Measurements from ENCODE around the gene SENP1. TPM values are rescaled to one million over a fixed set of nuclear protein-coding genes. Genes with fewer than 3 reads are reported as not detected.

SENP1 gene
- total RNA-seq, 1 donor = 23.9 TPM

GRCh38 chr12:48008349-48008748 lies 97.5 kb downstream of the SENP1 start:
- H3K27me3 ChIP-seq (ENCODE audit: insufficient read depth, low read length) = peaks cover 77% of the 10 kb centered on the region
- H3K79me2 ChIP-seq (ENCODE audit: insufficient read depth, low read length) = no peaks in the 10 kb centered on the region
- no peak for TF ChIP-seq CTCF (IDR thresholded peaks at IDR 0.05; ENCODE audit: extremely low read depth, low read depth, low read length)
- no peak overlapping the region for H3K4me3 ChIP-seq (ENCODE audit: insufficient read depth, low read length)
- H3K4me1 ChIP-seq (ENCODE audit: insufficient read depth, low read length) = no peaks in the 10 kb centered on the region
- no peak for DNase-seq (ENCODE audit: insufficient read length, low spot score, missing footprints)
- H4K20me1 ChIP-seq (ENCODE audit: insufficient read depth, low read length) = no peaks in the 10 kb centered on the region
- no peaks in the 10 kb centered on the region for H3K36me3 ChIP-seq (ENCODE audit: insufficient read depth, low read length)
- no peak overlapping the region for H3K27ac ChIP-seq (ENCODE audit: low read depth, low read length)
- no peak overlapping the region for H3K4me2 ChIP-seq (ENCODE audit: insufficient read depth, low read length)
- H3K9me3 ChIP-seq (ENCODE audit: low read depth, low read length) = no peaks in the 10 kb centered on the region
- H2AFZ ChIP-seq (ENCODE audit: low read length) = no peak overlapping the region

GRCh38 chr12:48007206-48007605 lies 98.7 kb downstream of the SENP1 start:
- Histone ChIP-seq H3K4me1 (ENCODE audit: insufficient read depth, low read length) (peaks cover 5% of the 10 kb centered on the region), H3K4me2 (ENCODE audit: insufficient read depth, low read length) (no peak overlapping the region), H2AFZ (ENCODE audit: low read length) (no peak overlapping the region), H3K36me3 (ENCODE audit: insufficient read depth, low read length) (no peaks in the 10 kb centered on the region), H4K20me1 (ENCODE audit: insufficient read depth, low read length) (no peaks in the 10 kb centered on the region), H3K27ac (ENCODE audit: low read depth, low read length) (no peak overlapping the region), H3K27me3 (ENCODE audit: insufficient read depth, low read length) (peaks cover 79% of the 10 kb centered on the region), H3K79me2 (ENCODE audit: insufficient read depth, low read length) (no peaks in the 10 kb centered on the region), H3K4me3 (ENCODE audit: insufficient read depth, low read length) (no peak overlapping the region), H3K9me3 (ENCODE audit: low read depth, low read length) (no peaks in the 10 kb centered on the region)
- no peak for TF ChIP-seq CTCF (IDR thresholded peaks at IDR 0.05; ENCODE audit: extremely low read depth, low read depth, low read length)
- DNase-seq (ENCODE audit: insufficient read length, low spot score, missing footprints) = peak; percentile 58

GRCh38 chr12:48005750-48006021 lies 100.2 kb downstream of the SENP1 start:
- peaks cover 18% of the 10 kb centered on the region for H3K4me1 ChIP-seq (ENCODE audit: insufficient read depth, low read length)
- H4K20me1 ChIP-seq (ENCODE audit: insufficient read depth, low read length) = no peaks in the 10 kb centered on the region
- H3K4me2 ChIP-seq (ENCODE audit: insufficient read depth, low read length) = no peak overlapping the region
- DNase-seq (ENCODE audit: insufficient read length, low spot score, missing footprints) = peak; percentile 52
- H3K36me3 ChIP-seq (ENCODE audit: insufficient read depth, low read length) = no peaks in the 10 kb centered on the region
- H3K27ac ChIP-seq (ENCODE audit: low read depth, low read length) = no peak overlapping the region
- H3K27me3 ChIP-seq (ENCODE audit: insufficient read depth, low read length) = peaks cover 90% of the 10 kb centered on the region
- H3K9me3 ChIP-seq (ENCODE audit: low read depth, low read length) = no peaks in the 10 kb centered on the region
- H2AFZ ChIP-seq (ENCODE audit: low read length) = no peak overlapping the region
- no peaks in the 10 kb centered on the region for H3K79me2 ChIP-seq (ENCODE audit: insufficient read depth, low read length)
- no peak overlapping the region for H3K4me3 ChIP-seq (ENCODE audit: insufficient read depth, low read length)
- no peak for TF ChIP-seq CTCF (IDR thresholded peaks at IDR 0.05; ENCODE audit: extremely low read depth, low read depth, low read length)

GRCh38 chr12:48005001-48005749 lies 100.7 kb downstream of the SENP1 start:
- H3K4me3 ChIP-seq (ENCODE audit: insufficient read depth, low read length) = no peak overlapping the region
- H3K4me2 ChIP-seq (ENCODE audit: insufficient read depth, low read length) = no peak overlapping the region
- no peaks in the 10 kb centered on the region for H4K20me1 ChIP-seq (ENCODE audit: insufficient read depth, low read length)
- no peak for TF ChIP-seq CTCF (IDR thresholded peaks at IDR 0.05; ENCODE audit: extremely low read depth, low read depth, low read length)
- DNase-seq (ENCODE audit: insufficient read length, low spot score, missing footprints) = no peak
- H3K36me3 ChIP-seq (ENCODE audit: insufficient read depth, low read length) = no peaks in the 10 kb centered on the region
- peaks cover 18% of the 10 kb centered on the region for H3K4me1 ChIP-seq (ENCODE audit: insufficient read depth, low read length)
- H3K27me3 ChIP-seq (ENCODE audit: insufficient read depth, low read length) = peaks cover 95% of the 10 kb centered on the region
- no peaks in the 10 kb centered on the region for H3K79me2 ChIP-seq (ENCODE audit: insufficient read depth, low read length)
- no peak overlapping the region for H2AFZ ChIP-seq (ENCODE audit: low read length)
- H3K27ac ChIP-seq (ENCODE audit: low read depth, low read length) = no peak overlapping the region
- H3K9me3 ChIP-seq (ENCODE audit: low read depth, low read length) = no peaks in the 10 kb centered on the region

All from osteoblast (primary cell).